Trophoblast cell (in vitro differentiated cells and primary cell): ENCODE results near the gene ZNF609.

Experiments used
- DNase-seq, 2 donors: peaks; one replicate each; pipeline ENCODE4 v3.0.0-alpha.2; 2016
- H2AFZ ChIP-seq: 2 replicates; pipeline ENCODE4 v1.6.1; 2013; ENCODE audit warnings: low read length, moderate library complexity, mild to moderate bottlenecking; ENCODE audit not compliant: insufficient read depth, poor library complexity
- H2AK5ac ChIP-seq: 2 replicates; pipeline ENCODE4 v1.6.1; 2013; ENCODE audit warnings: mild to moderate bottlenecking, low read length
- H2BK120ac ChIP-seq: 2 replicates; pipeline ENCODE4 v1.6.1; 2013; ENCODE audit warnings: low read length, mild to moderate bottlenecking, moderate library complexity; ENCODE audit not compliant: insufficient read depth, poor library complexity
- H2BK12ac ChIP-seq: 2 replicates; pipeline ENCODE4 v1.6.1; 2013; ENCODE audit warnings: mild to moderate bottlenecking, low read length, moderate library complexity
- H2BK5ac ChIP-seq: 2 replicates; pipeline ENCODE4 v1.6.1; 2013; ENCODE audit warnings: low read length, low read depth, moderate library complexity, mild to moderate bottlenecking; ENCODE audit not compliant: poor library complexity
- H3K14ac ChIP-seq: 2 replicates; pipeline ENCODE4 v1.6.1; 2013; ENCODE audit warnings: mild to moderate bottlenecking, low read length
- H3K18ac ChIP-seq: 2 replicates; pipeline ENCODE4 v1.6.1; 2013; ENCODE audit warnings: mild to moderate bottlenecking, low read length
- H3K23ac ChIP-seq: 2 replicates; pipeline ENCODE4 v1.6.1; 2013; ENCODE audit warnings: low read length
- H3K27ac ChIP-seq: 2 replicates; pipeline ENCODE4 v1.5.1; 2013; ENCODE audit warnings: low read depth, mild to moderate bottlenecking, inconsistent platforms, low read length, moderate library complexity
- H3K27me3 ChIP-seq: 2 replicates; pipeline ENCODE4 v1.6.1; 2013; ENCODE audit warnings: inconsistent platforms, mild to moderate bottlenecking, low read length, moderate library complexity; ENCODE audit not compliant: insufficient read depth
- H3K36me3 ChIP-seq, 2 experiments: 1 replicate in 1 of 2; 2 replicates in 1 of 2; pipeline ENCODE4 v1.6.1; 2013; ENCODE audit warnings: low read length in 2 of 2, mild to moderate bottlenecking in 2 of 2, moderate library complexity in 1 of 2; ENCODE audit not compliant: insufficient read depth in 2 of 2, control insufficient read depth in 1 of 2
- H3K4ac ChIP-seq: 2 replicates; pipeline ENCODE4 v1.6.1; 2013; ENCODE audit warnings: low read depth, mild to moderate bottlenecking, low read length, moderate library complexity
- H3K4me1 ChIP-seq, 2 experiments: 1 replicate in 1 of 2; 2 replicates in 1 of 2; pipeline ENCODE4 v1.6.1; 2013; ENCODE audit warnings: low read length in 2 of 2, mild to moderate bottlenecking in 2 of 2, moderate library complexity in 1 of 2; ENCODE audit not compliant: insufficient read depth in 2 of 2, control insufficient read depth in 1 of 2
- H3K4me2 ChIP-seq: 2 replicates; pipeline ENCODE4 v1.6.1; 2013; ENCODE audit warnings: inconsistent platforms, mild to moderate bottlenecking, low read length, moderate library complexity
- H3K4me3 ChIP-seq: 2 replicates; pipeline ENCODE4 v1.5.1; 2013; ENCODE audit warnings: mild to moderate bottlenecking, low read depth, low read length, inconsistent platforms
- H3K79me1 ChIP-seq: one replicate; pipeline ENCODE4 v1.6.1; 2013; ENCODE audit warnings: low read length
- H3K79me2 ChIP-seq: 2 replicates; pipeline ENCODE4 v1.6.1; 2013; ENCODE audit warnings: low read length, mild to moderate bottlenecking; ENCODE audit not compliant: control insufficient read depth, insufficient read depth, poor library complexity
- H3K9ac ChIP-seq: 2 replicates; pipeline ENCODE4 v1.6.1; 2013; ENCODE audit warnings: mild to moderate bottlenecking, low read length
- H3K9me3 ChIP-seq: 2 replicates; pipeline ENCODE4 v1.6.1; 2013; ENCODE audit warnings: low read depth, mild to moderate bottlenecking, control low read depth, inconsistent platforms, low read length; ENCODE audit not compliant: insufficient read depth
- H4K12ac ChIP-seq: 2 replicates; pipeline ENCODE4 v1.6.1; 2013; ENCODE audit warnings: low read depth, mild to moderate bottlenecking, low read length, moderate library complexity
- H4K8ac ChIP-seq: 2 replicates; pipeline ENCODE4 v1.6.1; 2013; ENCODE audit warnings: low read depth, mild to moderate bottlenecking, low read length, moderate library complexity
- H4K91ac ChIP-seq: one replicate; pipeline ENCODE4 v1.6.1; 2013; ENCODE audit warnings: low read depth, mild to moderate bottlenecking, low read length, moderate library complexity
- WGBS: extraction: QIAGEN DNeasy Blood & Tissue Kit; methylation state at CpG from one replicate; pipeline ENCODE4 v1.1.7; 2013; ENCODE audit warnings: missing lambda C conversion rate; ENCODE audit not compliant: insufficient read length, insufficient coverage; ENCODE audit errors: extremely low coverage; 5-methylcytosine and 5-hydroxymethylcytosine counted together

Gene ZNF609

GRCh38 chr15:64443747-64444621 is 16.4 kb upstream of the ZNF609 start:
- Histone ChIP-seq H3K4ac (no peak overlapping the region), H3K4me2 (peak overlapping the region; percentile 40), H3K23ac (no peak overlapping the region), H2AK5ac (no peak overlapping the region), H3K9ac (no peak overlapping the region), H3K27ac (peak overlapping the region; percentile 87), H3K4me3 (no peak overlapping the region), H3K4me1 (peaks cover 0 to 5% of the 10 kb centered on the region in 2 experiments), H3K27me3 (no peaks in the 10 kb centered on the region), H3K36me3 (peaks cover 9% of the 10 kb centered on the region in 2 experiments), H3K18ac (no peak overlapping the region), H3K14ac (no peak overlapping the region), H4K12ac (no peak overlapping the region), H2BK120ac (peak overlapping the region; percentile 69), H3K79me1 (peaks cover 5% of the 10 kb centered on the region), H3K9me3 (no peaks in the 10 kb centered on the region), H4K8ac (no peak overlapping the region), H2BK5ac (peak overlapping the region; percentile 16), H4K91ac (no peak overlapping the region), H3K79me2 (no peaks in the 10 kb centered on the region), H2AFZ (no peak overlapping the region), H2BK12ac (no peak overlapping the region)
- peak; percentile 48 to 90 for DNase-seq
- no CpG with 5 or more reads among the region's 3 CpGs for WGBS

- Histone ChIP-seq H3K18ac (no peak overlapping the region), H3K36me3 (peaks cover 9 to 10% of the 10 kb centered on the region in 2 experiments), H3K14ac (no peak overlapping the region), H4K91ac (no peak overlapping the region), H2BK5ac (no peak overlapping the region), H3K4me3 (no peak overlapping the region), H3K79me2 (no peaks in the 10 kb centered on the region), H3K23ac (no peak overlapping the region), H4K8ac (no peak overlapping the region), H3K4me2 (no peak overlapping the region), H3K27me3 (no peaks in the 10 kb centered on the region), H3K4me1 (peaks cover 0 to 5% of the 10 kb centered on the region in 2 experiments), H3K27ac (peak overlapping the region; percentile 87), H2AFZ (no peak overlapping the region), H3K9me3 (no peaks in the 10 kb centered on the region), H3K4ac (no peak overlapping the region), H4K12ac (no peak overlapping the region), H2BK120ac (no peak overlapping the region), H3K9ac (no peak overlapping the region), H2AK5ac (no peak overlapping the region), H2BK12ac (no peak overlapping the region), H3K79me1 (peaks cover 5% of the 10 kb centered on the region)
- DNase-seq, result no peak
Measured at GRCh38 chr15:64444836-64445235, 15.5 kb upstream of the ZNF609 start.

GRCh38 chr15:64447536-64448315 is 12.7 kb upstream of the ZNF609 start:
- no peak overlapping the region for H3K14ac ChIP-seq
- no peak overlapping the region for H2BK120ac ChIP-seq
- H3K36me3 ChIP-seq, result peaks cover 11% of the 10 kb centered on the region in 2 experiments
- H4K12ac ChIP-seq, result no peak overlapping the region
- no peaks in the 10 kb centered on the region for H3K9me3 ChIP-seq
- no peak overlapping the region for H3K23ac ChIP-seq
- no peak overlapping the region for H3K9ac ChIP-seq
- H4K91ac ChIP-seq, result no peak overlapping the region
- H2BK12ac ChIP-seq, result peak overlapping the region; percentile 71
- no peaks in the 10 kb centered on the region for H3K79me2 ChIP-seq
- no peak overlapping the region for H3K4me3 ChIP-seq
- no peak overlapping the region for H2AK5ac ChIP-seq
- H3K79me1 ChIP-seq, result peaks cover 5% of the 10 kb centered on the region
- DNase-seq, result no peak
- H3K4me2 ChIP-seq, result no peak overlapping the region
- H3K4ac ChIP-seq, result peak overlapping the region; percentile 46
- no peak overlapping the region for H4K8ac ChIP-seq
- no CpG with 5 or more reads among the region's 6 CpGs for WGBS
- H3K27me3 ChIP-seq, result no peaks in the 10 kb centered on the region
- H3K27ac ChIP-seq, result no peak overlapping the region
- no peak overlapping the region for H2BK5ac ChIP-seq
- no peak overlapping the region for H3K18ac ChIP-seq
- peaks cover 0 to 4% of the 10 kb centered on the region in 2 experiments for H3K4me1 ChIP-seq
- H2AFZ ChIP-seq, result no peak overlapping the region

GRCh38 chr15:64452988-64453688 is 7.2 kb upstream of the ZNF609 start:
- no peaks in the 10 kb centered on the region for H3K79me1 ChIP-seq
- H4K12ac ChIP-seq, result no peak overlapping the region
- no peak overlapping the region for H2BK120ac ChIP-seq
- no peaks in the 10 kb centered on the region for H3K79me2 ChIP-seq
- no peak overlapping the region for H4K8ac ChIP-seq
- H3K14ac ChIP-seq, result no peak overlapping the region
- H3K9ac ChIP-seq, result no peak overlapping the region
- H2AK5ac ChIP-seq, result no peak overlapping the region
- no peak overlapping the region for H3K4ac ChIP-seq
- no peak overlapping the region for H3K27ac ChIP-seq
- no peak overlapping the region for H3K18ac ChIP-seq
- no peaks in the 10 kb centered on the region for H3K27me3 ChIP-seq
- no peaks in the 10 kb centered on the region for H3K9me3 ChIP-seq
- H3K36me3 ChIP-seq, result peaks cover 5 to 6% of the 10 kb centered on the region in 2 experiments
- peaks cover 2 to 5% of the 10 kb centered on the region in 2 experiments for H3K4me1 ChIP-seq
- DNase-seq, result no peak
- no peak overlapping the region for H4K91ac ChIP-seq
- H2BK5ac ChIP-seq, result no peak overlapping the region
- WGBS, result no CpG with 5 or more reads among the region's 6 CpGs
- no peak overlapping the region for H2AFZ ChIP-seq
- H3K4me2 ChIP-seq, result no peak overlapping the region
- H2BK12ac ChIP-seq, result no peak overlapping the region
- no peak overlapping the region for H3K4me3 ChIP-seq
- H3K23ac ChIP-seq, result no peak overlapping the region
